Measurements from ENCODE around the gene RPS2. TPM values are rescaled to one million over a fixed set of nuclear protein-coding genes. Genes with fewer than 3 reads are reported as not detected.
"Not testable (repeated sequence)": the region's sequence is repeated elsewhere in the genome, so short reads cannot be mapped to it uniquely, and the experiment has no call there.

Gene RPS2
- total RNA-seq (2014; rRNA removed; shearing (Covaris generic)): 5,880 and 6,554 TPM in 2 replicates
- 4,422 and 7,241 TPM in 2 replicates for polyA plus RNA-seq (2014; cell fraction: nucleus; rRNA removed)

- peak; percentile 98 for DNase-seq (ENCODE audit: extremely low read depth, low read depth)
Observed at GRCh38 chr16:1964506-1965395, at the start of gene RPS2. Gene RPS2 (minus strand): TSS chr16:1964826. CDS start chr16:1964625, 201 bp downstream.

- DNase-seq (ENCODE audit: extremely low read depth, low read depth): no peak
Observed at GRCh38 chr16:2013527-2013926, 48.9 kb upstream of the RPS2 start.

- not testable (repeated sequence) for DNase-seq (ENCODE audit: extremely low read depth, low read depth)
Observed at GRCh38 chr16:2011726-2012125, 47.1 kb upstream of the RPS2 start.

- peak; percentile 79 for DNase-seq (ENCODE audit: extremely low read depth, low read depth)
Observed at GRCh38 chr16:2009791-2010510, 45.3 kb upstream of the RPS2 start, which contains the start of gene ZNF598. Gene ZNF598 (minus strand): TSS chr16:2009821.

GRCh38 chr16:2009164-2009711, 44.6 kb upstream of the RPS2 start:
- DNase-seq (ENCODE audit: extremely low read depth, low read depth): no peak

- no peak for DNase-seq (ENCODE audit: extremely low read depth, low read depth)
Observed at GRCh38 chr16:2008631-2009163, 44.1 kb upstream of the RPS2 start.

GRCh38 chr16:2008009-2008526, 43.4 kb upstream of the RPS2 start:
- DNase-seq (ENCODE audit: extremely low read depth, low read depth): no peak

GRCh38 chr16:2007081-2007836, 42.6 kb upstream of the RPS2 start:
- DNase-seq (ENCODE audit: extremely low read depth, low read depth): no peak

- no peak for DNase-seq (ENCODE audit: extremely low read depth, low read depth)
Observed at GRCh38 chr16:2006317-2006716, 41.7 kb upstream of the RPS2 start.

GRCh38 chr16:2005646-2006045, 41.0 kb upstream of the RPS2 start:
- peak; percentile 77 for DNase-seq (ENCODE audit: extremely low read depth, low read depth)

GRCh38 chr16:2004795-2005517, 40.3 kb upstream of the RPS2 start:
- no peak for DNase-seq (ENCODE audit: extremely low read depth, low read depth)

GRCh38 chr16:2003827-2004641, 39.4 kb upstream of the RPS2 start:
- peak; percentile 91 for DNase-seq (ENCODE audit: extremely low read depth, low read depth)

- DNase-seq (ENCODE audit: extremely low read depth, low read depth): no peak
Observed at GRCh38 chr16:2003231-2003826, 38.7 kb upstream of the RPS2 start.

- no peak for DNase-seq (ENCODE audit: extremely low read depth, low read depth)
Observed at GRCh38 chr16:2002406-2003230, 38.0 kb upstream of the RPS2 start.

GRCh38 chr16:2001456-2002355, 37.1 kb upstream of the RPS2 start:
- DNase-seq (ENCODE audit: extremely low read depth, low read depth): no peak

GRCh38 chr16:2001035-2001434, 36.4 kb upstream of the RPS2 start:
- DNase-seq (ENCODE audit: extremely low read depth, low read depth): no peak

Data from NCI-H460 (cell line).